GM19467 (cell line): ENCODE results near the gene RUSF1.

Experiments
- ATAC-seq: cut with Tn5 transposase; IDR thresholded peaks from one replicate; pipeline ENCODE4 v1.9.1; 2021; ENCODE audit warnings: mild to moderate bottlenecking, moderate library complexity; ENCODE audit not compliant: unreplicated experiment

The RUSF1 gene

GRCh38 chr16:31471875-31472708 is 36.1 kb downstream of the RUSF1 start, which contains the start of gene TGFB1I1:
Gene TGFB1I1 (plus strand): TSS chr16:31472152. CDS start chr16:31472189, 37 bp downstream.
- ATAC-seq = no peak

- no peak for ATAC-seq
Measured at GRCh38 chr16:31471241-31471874, 36.8 kb downstream of the RUSF1 start.

GRCh38 chr16:31470615-31471014 is 37.6 kb downstream of the RUSF1 start:
- ATAC-seq = no peak

GRCh38 chr16:31467858-31468257 is 40.3 kb downstream of the RUSF1 start:
- no peak for ATAC-seq

- ATAC-seq = peak; percentile 74
Measured at GRCh38 chr16:31467151-31467773, 40.9 kb downstream of the RUSF1 start.

GRCh38 chr16:31466381-31466841 is 41.8 kb downstream of the RUSF1 start:
- no peak for ATAC-seq

GRCh38 chr16:31465788-31466370 is 42.3 kb downstream of the RUSF1 start:
- ATAC-seq = no peak

GRCh38 chr16:31464781-31465260 is 43.4 kb downstream of the RUSF1 start:
- no peak for ATAC-seq

- no peak for ATAC-seq
Measured at GRCh38 chr16:31464348-31464769, 43.8 kb downstream of the RUSF1 start.

GRCh38 chr16:31461921-31462804 is 46.0 kb downstream of the RUSF1 start:
- ATAC-seq = no peak

GRCh38 chr16:31461201-31461920 is 46.8 kb downstream of the RUSF1 start:
- no peak for ATAC-seq

GRCh38 chr16:31460582-31461002 is 47.6 kb downstream of the RUSF1 start:
- no peak for ATAC-seq

- ATAC-seq = peak; percentile 60
Measured at GRCh38 chr16:31459687-31460581, 48.3 kb downstream of the RUSF1 start.

GRCh38 chr16:31458844-31459686 is 49.1 kb downstream of the RUSF1 start, which contains the start of gene ARMC5:
Gene ARMC5 (plus strand): TSS chr16:31459501. CDS start chr16:31459525, 24 bp downstream.
- peak; percentile 62 for ATAC-seq

- peak; percentile 10 for ATAC-seq
Measured at GRCh38 chr16:31458073-31458843, 49.9 kb downstream of the RUSF1 start.

- ATAC-seq = no peak
Measured at GRCh38 chr16:31456988-31457360, 51.2 kb downstream of the RUSF1 start.
